Suprapubic skin (tissue), 4 donors: ENCODE results near the gene DDX56. TPM values are rescaled to one million over a fixed set of nuclear protein-coding genes. Genes with fewer than 3 reads are reported as not detected.

Experiments
- DNase-seq, 2 donors: peaks; one replicate each; pipeline ENCODE4 v3.0.0-alpha.2; 2019; ENCODE audit warnings: low spot score in 2 of 2
- H3K27ac ChIP-seq: fragments of 200-600 bp; sonication (generic); one replicate; pipeline ENCODE4 v1.5.1; 2019
- H3K27me3 ChIP-seq: fragments of 200-600 bp; sonication (generic); one replicate; pipeline ENCODE4 v1.5.1; 2019
- H3K36me3 ChIP-seq: fragments of 200-600 bp; sonication (generic); one replicate; pipeline ENCODE4 v1.5.1; 2019
- H3K4me1 ChIP-seq: fragments of 200-600 bp; sonication (generic); one replicate; pipeline ENCODE4 v1.5.1; 2019
- H3K4me3 ChIP-seq: fragments of 200-600 bp; sonication (generic); one replicate; pipeline ENCODE4 v1.5.1; 2019; ENCODE audit warnings: mild to moderate bottlenecking
- H3K9me3 ChIP-seq: fragments of 200-600 bp; sonication (generic); one replicate; pipeline ENCODE4 v1.5.1; 2019
- CTCF ChIP-seq, 2 donors: fragments of 200-600 bp in 1 of 2; fragments of 450-650 bp in 1 of 2; sonication (generic) in 1 of 2; IDR thresholded peaks; one replicate each; pipeline ENCODE4 v1.5.1; 2016 to 2019; ENCODE audit warnings: antibody characterized with exemption in 2 of 2, mild to moderate bottlenecking in 1 of 2, moderate library complexity in 1 of 2
- EP300 ChIP-seq: sonication (generic); formaldehyde crosslinking; IDR thresholded peaks from one replicate; pipeline ENCODE4 v1.6.1; 2017; ENCODE audit warnings: antibody characterized with exemption
- POLR2A ChIP-seq, 2 donors: fragments of 450-650 bp; IDR thresholded peaks; one replicate each; pipeline ENCODE4 v1.6.1; 2017; ENCODE audit warnings: antibody characterized with exemption in 2 of 2, mild to moderate bottlenecking in 2 of 2, moderate library complexity in 2 of 2
- POLR2AphosphoS5 ChIP-seq, 3 donors: sonication (generic); formaldehyde crosslinking; IDR thresholded peaks; one replicate each; pipeline ENCODE4 v1.6.1; 2017; ENCODE audit warnings: antibody characterized with exemption in 3 of 3
- WGBS: methylation state at CpG from one replicate; pipeline ENCODE4 v1.1.5; 2018; 5-methylcytosine and 5-hydroxymethylcytosine counted together
- total RNA-seq, 4 donors: library from RNA; depleted of rRNA; stranded (reverse); fragments of >200 nt; gene quantifications; one replicate each; pipeline ENCODE4 v1.1.0, GENCODE V29; 2016

DDX56 gene
- total RNA-seq, 4 donors from 2014 or later = 58.3 to 109 (median 69.5) TPM

- H3K4me1 ChIP-seq = no peaks in the 10 kb centered on the region
- no peak overlapping the region for H3K4me3 ChIP-seq
- no peaks in the 10 kb centered on the region for H3K36me3 ChIP-seq
- H3K9me3 ChIP-seq = no peaks in the 10 kb centered on the region
- no peak for DNase-seq
- WGBS = 87% methylated on average over 10 of the region's 10 CpGs
- H3K27me3 ChIP-seq = no peaks in the 10 kb centered on the region
- H3K27ac ChIP-seq = no peak overlapping the region
- TF ChIP-seq EP300 = no peak
- TF ChIP-seq POLR2A (IDR thresholded peaks at IDR 0.05) = no peak
- no peak for TF ChIP-seq POLR2AphosphoS5 (IDR thresholded peaks at IDR 0.05)
- no peak for TF ChIP-seq CTCF (IDR thresholded peaks at IDR 0.05)
Observed at GRCh38 chr7:44536090-44536489, 37.6 kb downstream of the DDX56 start.

GRCh38 chr7:44535348-44536064 is 38.2 kb downstream of the DDX56 start:
- 90% methylated on average over 6 of the region's 8 CpGs for WGBS
- H3K4me1 ChIP-seq = no peaks in the 10 kb centered on the region
- no peak for DNase-seq

GRCh38 chr7:44534501-44534900 is 39.2 kb downstream of the DDX56 start:
- 60% methylated on average over 3 of the region's 7 CpGs for WGBS
- no peak for DNase-seq
- H3K4me1 ChIP-seq = no peaks in the 10 kb centered on the region
- TF ChIP-seq EP300 (no peak), POLR2AphosphoS5 (IDR thresholded peaks at IDR 0.05) (no peak), CTCF (IDR thresholded peaks at IDR 0.05) (peak in 1 of 2 donors; percentile 49), POLR2A (IDR thresholded peaks at IDR 0.05) (no peak)
- H3K4me3 ChIP-seq = no peak overlapping the region
- H3K27me3 ChIP-seq = no peaks in the 10 kb centered on the region
- no peak overlapping the region for H3K27ac ChIP-seq
- no peaks in the 10 kb centered on the region for H3K36me3 ChIP-seq
- H3K9me3 ChIP-seq = no peaks in the 10 kb centered on the region

More at GRCh38 chr7:44535348-44536064, 38.2 kb downstream of the DDX56 start:
- Histone ChIP-seq H3K9me3 (no peaks in the 10 kb centered on the region), H3K27ac (no peak overlapping the region), H3K27me3 (no peaks in the 10 kb centered on the region), H3K36me3 (no peaks in the 10 kb centered on the region), H3K4me3 (no peak overlapping the region)
- TF ChIP-seq CTCF (IDR thresholded peaks at IDR 0.05) = no peak
- no peak for TF ChIP-seq EP300
- no peak for TF ChIP-seq POLR2A (IDR thresholded peaks at IDR 0.05)
- no peak for TF ChIP-seq POLR2AphosphoS5 (IDR thresholded peaks at IDR 0.05)

- no peaks in the 10 kb centered on the region for H3K9me3 ChIP-seq
- no peak overlapping the region for H3K4me3 ChIP-seq
- TF ChIP-seq POLR2AphosphoS5 (IDR thresholded peaks at IDR 0.05) (no peak), POLR2A (IDR thresholded peaks at IDR 0.05) (no peak), EP300 (no peak), CTCF (IDR thresholded peaks at IDR 0.05) (no peak)
- H3K27ac ChIP-seq = no peak overlapping the region
- no peaks in the 10 kb centered on the region for H3K27me3 ChIP-seq
- no peaks in the 10 kb centered on the region for H3K4me1 ChIP-seq
- 67% methylated on average over 5 of the region's 5 CpGs for WGBS
- no peaks in the 10 kb centered on the region for H3K36me3 ChIP-seq
- no peak for DNase-seq
Observed at GRCh38 chr7:44534087-44534486, 39.6 kb downstream of the DDX56 start.

- TF ChIP-seq POLR2A (IDR thresholded peaks at IDR 0.05) (no peak), POLR2AphosphoS5 (IDR thresholded peaks at IDR 0.05) (no peak), EP300 (no peak), CTCF (IDR thresholded peaks at IDR 0.05) (no peak)
- WGBS = 78% methylated on average over 3 of the region's 8 CpGs
- Histone ChIP-seq H3K27me3 (no peaks in the 10 kb centered on the region), H3K9me3 (no peaks in the 10 kb centered on the region), H3K36me3 (no peaks in the 10 kb centered on the region), H3K27ac (no peak overlapping the region), H3K4me1 (no peaks in the 10 kb centered on the region), H3K4me3 (no peak overlapping the region)
- DNase-seq = no peak
Observed at GRCh38 chr7:44533301-44534055, 40.2 kb downstream of the DDX56 start.
